Measurements from ENCODE around the gene TESK1.

DNA sequence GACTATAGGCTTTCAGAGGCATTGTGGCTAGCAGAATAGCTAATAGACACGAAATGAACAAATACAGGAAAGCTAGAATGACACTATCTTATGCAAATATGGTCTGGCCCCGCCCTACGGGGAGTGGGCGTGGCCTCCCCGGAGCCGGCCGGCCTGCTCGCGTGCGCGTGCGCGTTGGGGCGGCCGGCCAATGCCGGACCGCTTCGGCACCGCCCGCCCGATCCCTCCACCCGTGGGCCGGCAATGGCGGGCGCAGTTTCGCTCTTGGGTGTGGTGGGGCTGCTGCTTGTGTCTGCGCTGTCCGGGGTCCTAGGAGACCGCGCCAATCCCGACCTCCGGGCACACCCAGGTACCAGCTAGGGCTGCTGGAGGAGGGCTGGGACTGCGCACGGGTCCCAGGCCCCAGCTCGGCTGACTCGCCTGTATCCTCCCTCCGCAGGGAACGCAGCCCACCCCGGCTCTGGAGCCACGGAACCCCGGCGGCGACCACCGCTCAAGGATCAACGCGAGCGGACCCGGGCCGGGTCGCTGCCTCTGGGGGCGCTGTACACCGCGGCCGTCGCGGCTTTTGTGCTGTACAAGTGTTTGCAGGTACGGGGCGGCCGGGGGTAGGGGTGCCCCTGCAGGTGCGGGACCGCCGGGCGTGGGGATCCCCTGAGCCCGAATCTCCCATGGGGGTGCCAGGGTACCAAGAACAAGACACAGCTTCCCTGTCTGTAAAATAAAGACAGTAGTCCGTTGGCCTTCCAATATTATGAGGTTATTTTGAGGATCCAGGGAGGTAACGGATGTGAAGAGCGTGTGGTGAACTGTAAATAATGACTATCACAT is 53.3 kb downstream of the TESK1 start, which contains the start of gene CCDC107:
- TF ChIP-seq EGR1 (IDR thresholded peaks at IDR 0.05) (0 out of 2 replicates have a peak, but pooled peaks have one; percentile 15), FOXM1 (IDR thresholded peaks at IDR 0.05; ENCODE audit: borderline replicate concordance, low read depth) (peak; percentile 13; the same call in 1 of the 2 replicates), EP300 (IDR thresholded peaks at IDR 0.05; ENCODE audit: borderline replicate concordance) (no peak), RAD21 (IDR thresholded peaks at IDR 0.05; ENCODE audit: low read depth) (peak; percentile 37), TCF12 (IDR thresholded peaks at IDR 0.05; ENCODE audit: low read depth) (no peak), TEAD4 (IDR thresholded peaks at IDR 0.05) (no peak)
- TF ChIP-seq, protein P1, sequence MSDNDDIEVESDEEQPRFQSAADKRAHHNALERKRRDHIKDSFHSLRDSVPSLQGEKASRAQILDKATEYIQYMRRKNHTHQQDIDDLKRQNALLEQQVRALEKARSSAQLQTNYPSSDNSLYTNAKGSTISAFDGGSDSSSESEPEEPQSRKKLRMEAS (IDR thresholded peaks at IDR 0.05) = no peak
- TF ChIP-seq, protein P2, sequence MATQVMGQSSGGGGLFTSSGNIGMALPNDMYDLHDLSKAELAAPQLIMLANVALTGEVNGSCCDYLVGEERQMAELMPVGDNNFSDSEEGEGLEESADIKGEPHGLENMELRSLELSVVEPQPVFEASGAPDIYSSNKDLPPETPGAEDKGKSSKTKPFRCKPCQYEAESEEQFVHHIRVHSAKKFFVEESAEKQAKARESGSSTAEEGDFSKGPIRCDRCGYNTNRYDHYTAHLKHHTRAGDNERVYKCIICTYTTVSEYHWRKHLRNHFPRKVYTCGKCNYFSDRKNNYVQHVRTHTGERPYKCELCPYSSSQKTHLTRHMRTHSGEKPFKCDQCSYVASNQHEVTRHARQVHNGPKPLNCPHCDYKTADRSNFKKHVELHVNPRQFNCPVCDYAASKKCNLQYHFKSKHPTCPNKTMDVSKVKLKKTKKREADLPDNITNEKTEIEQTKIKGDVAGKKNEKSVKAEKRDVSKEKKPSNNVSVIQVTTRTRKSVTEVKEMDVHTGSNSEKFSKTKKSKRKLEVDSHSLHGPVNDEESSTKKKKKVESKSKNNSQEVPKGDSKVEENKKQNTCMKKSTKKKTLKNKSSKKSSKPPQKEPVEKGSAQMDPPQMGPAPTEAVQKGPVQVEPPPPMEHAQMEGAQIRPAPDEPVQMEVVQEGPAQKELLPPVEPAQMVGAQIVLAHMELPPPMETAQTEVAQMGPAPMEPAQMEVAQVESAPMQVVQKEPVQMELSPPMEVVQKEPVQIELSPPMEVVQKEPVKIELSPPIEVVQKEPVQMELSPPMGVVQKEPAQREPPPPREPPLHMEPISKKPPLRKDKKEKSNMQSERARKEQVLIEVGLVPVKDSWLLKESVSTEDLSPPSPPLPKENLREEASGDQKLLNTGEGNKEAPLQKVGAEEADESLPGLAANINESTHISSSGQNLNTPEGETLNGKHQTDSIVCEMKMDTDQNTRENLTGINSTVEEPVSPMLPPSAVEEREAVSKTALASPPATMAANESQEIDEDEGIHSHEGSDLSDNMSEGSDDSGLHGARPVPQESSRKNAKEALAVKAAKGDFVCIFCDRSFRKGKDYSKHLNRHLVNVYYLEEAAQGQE (IDR thresholded peaks at IDR 0.05; ENCODE audit: low read depth) = peak; percentile 59
